Fibroblast of lung (primary cell): ENCODE data around the gene ECI1.

ENCODE experiments used
- CTCF ChIP-seq, 2 donors: IDR thresholded peaks in 1 of 2; conservative IDR thresholded peaks in 1 of 2; 1 replicate in 1 of 2; 2 replicates in 1 of 2; pipeline ENCODE4 v1.5.1; 2011 to 2012; ENCODE audit warnings: low read length in 2 of 2, control low read depth in 1 of 2, inconsistent platforms in 1 of 2, low read depth in 1 of 2, mild to moderate bottlenecking in 1 of 2
- EZH2 ChIP-seq: IDR thresholded peaks from 2 replicates; pipeline ENCODE4 v1.5.1; 2012; ENCODE audit warnings: low read length, control low read depth, mild to moderate bottlenecking; ENCODE audit errors: missing control alignments

- no peak for TF ChIP-seq CTCF (conservative IDR thresholded peaks at IDR 0.05 in 1 of 2, IDR thresholded peaks at IDR 0.05 in 1 of 2; ENCODE audit: low read depth in 1 of 2, low read length in 2 of 2)
- no peak for TF ChIP-seq EZH2
These were observed 57.1 kb downstream of the ECI1 start for GRCh38 chr16:2194166-2194834.
